Left hindlimb (tissue), 1 donor: ENCODE data around the gene MLXIPL.
"Not testable (repeated sequence)": the region's sequence is repeated elsewhere in the genome, so short reads cannot be mapped to it uniquely, and the experiment has no call there.

Experiments used
- DNase-seq: peaks from one replicate; pipeline ENCODE4 v3.0.0-alpha.2; 2018

MLXIPL gene

GRCh38 chr7:73644688-73645286 is 20.5 kb upstream of the MLXIPL start:
- DNase-seq, result no peak

- DNase-seq, result no peak
Measured at GRCh38 chr7:73642834-73643233, 18.5 kb upstream of the MLXIPL start.

- no peak for DNase-seq
Measured at GRCh38 chr7:73638911-73639310, 14.6 kb upstream of the MLXIPL start.

GRCh38 chr7:73635428-73636200 is 11.3 kb upstream of the MLXIPL start:
- no peak for DNase-seq

GRCh38 chr7:73633844-73634243 is 9.5 kb upstream of the MLXIPL start:
- DNase-seq, result no peak

GRCh38 chr7:73633323-73633722 is 9.0 kb upstream of the MLXIPL start:
- no peak for DNase-seq

GRCh38 chr7:73631558-73631957 is 7.2 kb upstream of the MLXIPL start:
- DNase-seq, result no peak

- no peak for DNase-seq
Measured at GRCh38 chr7:73628504-73628903, 4.2 kb upstream of the MLXIPL start.

GRCh38 chr7:73626814-73627213 is 2.5 kb upstream of the MLXIPL start:
- peak; percentile 35 for DNase-seq

- DNase-seq, result no peak
Measured at GRCh38 chr7:73625276-73625675, 954 bp upstream of the MLXIPL start.

- DNase-seq, result no peak
Measured at GRCh38 chr7:73624669-73625001, 313 bp upstream of the MLXIPL start.

- DNase-seq, result no peak
Measured at GRCh38 chr7:73622909-73623797, 1.2 kb downstream of the MLXIPL start.

- DNase-seq, result no peak
Measured at GRCh38 chr7:73622527-73622908, 1.8 kb downstream of the MLXIPL start.

GRCh38 chr7:73621168-73622063 is 2.9 kb downstream of the MLXIPL start:
- DNase-seq, result no peak

GRCh38 chr7:73619394-73619793 is 4.9 kb downstream of the MLXIPL start:
- DNase-seq, result not testable (repeated sequence)

GRCh38 chr7:73618538-73618937 is 5.8 kb downstream of the MLXIPL start:
- no peak for DNase-seq

GRCh38 chr7:73617520-73617919 is 6.8 kb downstream of the MLXIPL start:
- DNase-seq, result not testable (repeated sequence)

- no peak for DNase-seq
Measured at GRCh38 chr7:73615886-73616285, 8.4 kb downstream of the MLXIPL start.

- DNase-seq, result not testable (repeated sequence)
Measured at GRCh38 chr7:73614937-73615336, 9.4 kb downstream of the MLXIPL start.

- no peak for DNase-seq
Measured at GRCh38 chr7:73613954-73614735, 10.2 kb downstream of the MLXIPL start.

GRCh38 chr7:73612598-73613269 is 11.6 kb downstream of the MLXIPL start:
- peak; percentile 25 for DNase-seq
